Activated naive CD4-positive, alpha-beta T cell treated with anti-CD3 and anti-CD28 coated beads, Interleukin-2, amount 50 U/mL, for 72 hours (primary cell): ENCODE measurements around the gene LMTK2. TPM values are rescaled to one million over a fixed set of nuclear protein-coding genes. Genes with fewer than 3 reads are reported as not detected.

Experiments used
- ATAC-seq, 2 donors: fragments of 150-1000 bp; cut with Tn5 transposase; 2 replicates each; pipeline ENCODE4 v1.10.0; 2021; ENCODE audit warnings: mild to moderate bottlenecking in 2 of 2, moderate library complexity in 2 of 2
- DNase-seq, 2 donors: peaks; one replicate each; pipeline ENCODE4 v3.0.0; 2021 to 2022; ENCODE audit warnings: low spot score in 2 of 2
- H3K27ac Mint-ChIP-seq, 2 donors: one replicate each; pipeline ENCODE4 v1.8.0; 2022; ENCODE audit warnings: mild to moderate bottlenecking in 2 of 2, mixed read lengths in 2 of 2
- H3K36me3 Mint-ChIP-seq, 2 donors: one replicate each; pipeline ENCODE4 v1.8.0; 2022; ENCODE audit warnings: mixed read lengths in 2 of 2
- H3K9me3 Mint-ChIP-seq, 2 donors: one replicate each; pipeline ENCODE4 v1.8.0; 2022; ENCODE audit warnings: mixed read lengths in 2 of 2
- total RNA-seq, 2 donors: library from RNA; stranded (reverse); gene quantifications; one replicate each; pipeline ENCODE4 v1.2.3, GENCODE V29; 2022

The LMTK2 gene
- total RNA-seq, 2 donors from 2014 or later, result 10.8 to 14.9 TPM

GRCh38 chr7:98241674-98242241 lies 135.1 kb downstream of the LMTK2 start:
- DNase-seq (no peak), ATAC-seq (peak in 1 of 2 donors; percentile 13)
- Mint-ChIP-seq H3K27ac (no peak overlapping the region), H3K9me3 (no peaks in the 10 kb centered on the region), H3K36me3 (peaks cover 0 to 5% of the 10 kb centered on the region in 2 donors)

- ATAC-seq (no peak), DNase-seq (no peak)
- Mint-ChIP-seq H3K27ac (no peak overlapping the region), H3K9me3 (no peaks in the 10 kb centered on the region), H3K36me3 (peaks cover 3 to 5% of the 10 kb centered on the region in 2 donors)
Observed at GRCh38 chr7:98242342-98242741, 135.7 kb downstream of the LMTK2 start.

GRCh38 chr7:98242934-98243333 lies 136.3 kb downstream of the LMTK2 start:
- ATAC-seq (no peak), DNase-seq (no peak)
- no peaks in the 10 kb centered on the region for H3K9me3 Mint-ChIP-seq
- H3K27ac Mint-ChIP-seq, result no peak overlapping the region
- H3K36me3 Mint-ChIP-seq, result peaks cover 7% of the 10 kb centered on the region in 2 donors

GRCh38 chr7:98244871-98245270 lies 138.2 kb downstream of the LMTK2 start:
- Mint-ChIP-seq H3K27ac (peak overlapping the region in 1 of 2 donors; percentile 30), H3K9me3 (no peaks in the 10 kb centered on the region), H3K36me3 (peaks cover 6 to 17% of the 10 kb centered on the region in 2 donors)
- ATAC-seq (no peak), DNase-seq (no peak)

GRCh38 chr7:98248156-98248555 lies 141.5 kb downstream of the LMTK2 start:
- H3K36me3 Mint-ChIP-seq, result peaks cover 14 to 22% of the 10 kb centered on the region in 2 donors
- no peaks in the 10 kb centered on the region for H3K9me3 Mint-ChIP-seq
- no peak for DNase-seq
- no peak for ATAC-seq
- peak overlapping the region; percentile 89 to 93 for H3K27ac Mint-ChIP-seq

GRCh38 chr7:98249106-98249505 lies 142.4 kb downstream of the LMTK2 start:
- peaks cover 14 to 22% of the 10 kb centered on the region in 2 donors for H3K36me3 Mint-ChIP-seq
- ATAC-seq (no peak), DNase-seq (no peak)
- H3K27ac Mint-ChIP-seq, result peak overlapping the region; percentile 89 to 97
- no peaks in the 10 kb centered on the region for H3K9me3 Mint-ChIP-seq

GRCh38 chr7:98250789-98251188 lies 144.1 kb downstream of the LMTK2 start:
- Mint-ChIP-seq H3K27ac (peak overlapping the region; percentile 89 to 97), H3K9me3 (no peaks in the 10 kb centered on the region)

GRCh38 chr7:98251231-98251600 lies 144.6 kb downstream of the LMTK2 start:
- peaks cover 14 to 23% of the 10 kb centered on the region in 2 donors for H3K36me3 Mint-ChIP-seq
- DNase-seq (peak in 1 of 2 donors; percentile 31), ATAC-seq (peak; percentile 3 to 14)
- H3K9me3 Mint-ChIP-seq, result no peaks in the 10 kb centered on the region
- peak overlapping the region; percentile 89 to 97 for H3K27ac Mint-ChIP-seq

More at GRCh38 chr7:98250789-98251188, 144.1 kb downstream of the LMTK2 start:
- ATAC-seq (peak; percentile 26 to 29), DNase-seq (peak in 1 of 2 donors; percentile 46)
- H3K36me3 Mint-ChIP-seq, result peaks cover 14 to 22% of the 10 kb centered on the region in 2 donors

GRCh38 chr7:98251601-98252424 lies 145.2 kb downstream of the LMTK2 start, which contains the start of gene TECPR1:
Gene TECPR1 (minus strand): TSS chr7:98252232. CDS start chr7:98246146, 6,086 bp downstream.
- peak; percentile 97 to 98 for ATAC-seq
- DNase-seq, result peak; percentile 89 to 94
- peak within 1 kb of the TSS; percentile 89 to 97 for H3K27ac Mint-ChIP-seq
- H3K9me3 Mint-ChIP-seq, result no peaks in the 10 kb centered on the region
- peaks cover 14 to 29% of the 10 kb centered on the region in 2 donors for H3K36me3 Mint-ChIP-seq

GRCh38 chr7:98252425-98253054 lies 145.9 kb downstream of the LMTK2 start:
- ATAC-seq (peak in 1 of 2 donors; percentile 46), DNase-seq (no peak)
- H3K27ac Mint-ChIP-seq, result peak overlapping the region; percentile 89 to 92
- no peaks in the 10 kb centered on the region for H3K9me3 Mint-ChIP-seq
- peaks cover 14 to 28% of the 10 kb centered on the region in 2 donors for H3K36me3 Mint-ChIP-seq

GRCh38 chr7:98254516-98254915 lies 147.9 kb downstream of the LMTK2 start:
- no peaks in the 10 kb centered on the region for H3K9me3 Mint-ChIP-seq
- no peak for DNase-seq
- H3K27ac Mint-ChIP-seq, result peak overlapping the region; percentile 77 to 94

GRCh38 chr7:98254951-98255610 lies 148.4 kb downstream of the LMTK2 start:
- Mint-ChIP-seq H3K27ac (peak overlapping the region; percentile 77 to 94), H3K9me3 (no peaks in the 10 kb centered on the region), H3K36me3 (peaks cover 6 to 15% of the 10 kb centered on the region in 2 donors)
- DNase-seq, result peak in 1 of 2 donors; percentile 14
- ATAC-seq, result peak in 1 of 2 donors; percentile 1

More at GRCh38 chr7:98254516-98254915, 147.9 kb downstream of the LMTK2 start:
- ATAC-seq, result no peak
- peaks cover 9 to 15% of the 10 kb centered on the region in 2 donors for H3K36me3 Mint-ChIP-seq

- H3K9me3 Mint-ChIP-seq, result no peaks in the 10 kb centered on the region
- DNase-seq, result no peak
- no peak for ATAC-seq
- H3K27ac Mint-ChIP-seq, result peak overlapping the region in 1 of 2 donors; percentile 90
- H3K36me3 Mint-ChIP-seq, result peaks cover 9 to 15% of the 10 kb centered on the region in 2 donors
Observed at GRCh38 chr7:98256431-98256830, 149.8 kb downstream of the LMTK2 start.

- ATAC-seq, result no peak
- no peaks in the 10 kb centered on the region for H3K9me3 Mint-ChIP-seq
Observed at GRCh38 chr7:98257701-98258100, 151.0 kb downstream of the LMTK2 start.

More at GRCh38 chr7:98257701-98258100, 151.0 kb downstream of the LMTK2 start:
- no peak overlapping the region for H3K27ac Mint-ChIP-seq
- no peak for DNase-seq
- peaks cover 8 to 9% of the 10 kb centered on the region in 2 donors for H3K36me3 Mint-ChIP-seq
